HL-60 (cell line): Measurements from ENCODE around the gene AVPR2.

ENCODE experiments used
- DNase-seq, 2 experiments: peaks; one replicate each; pipeline ENCODE4 v3.0.0-alpha.2; 2010 to 2020; ENCODE audit warnings: low read depth in 1 of 2, low spot score in 1 of 2
- H3K27ac ChIP-seq: fragments of 250-450 bp; sonication (Bioruptor Pico); replicated peaks from 2 replicates; pipeline ENCODE4 v1.5.1; 2020; ENCODE audit warnings: mild to moderate bottlenecking, moderate library complexity
- H3K27me3 ChIP-seq: fragments of 250-450 bp; sonication (Bioruptor Pico); 2 replicates; pipeline ENCODE4 v1.5.1; 2021; ENCODE audit warnings: mild to moderate bottlenecking, moderate library complexity; ENCODE audit not compliant: insufficient read depth, poor library complexity, severe bottlenecking
- H3K4me3 ChIP-seq: replicated peaks from 2 replicates; pipeline ENCODE4 v1.5.1; 2011; ENCODE audit warnings: mild to moderate bottlenecking, control low read depth, low read length; ENCODE audit not compliant: insufficient read depth
- CTCF ChIP-seq: IDR thresholded peaks from one replicate; pipeline ENCODE4 v1.5.1; 2011; ENCODE audit warnings: low read length, control low read depth, inconsistent platforms; ENCODE audit not compliant: insufficient read depth
- GABPA ChIP-seq: IDR thresholded peaks from 2 replicates; pipeline ENCODE4 v1.6.1; 2012; ENCODE audit warnings: low read depth
- POLR2AphosphoS5 ChIP-seq: IDR thresholded peaks from 2 replicates; pipeline ENCODE4 v1.6.1; 2012; ENCODE audit warnings: low read depth
- SPI1 ChIP-seq: IDR thresholded peaks from 2 replicates; pipeline ENCODE4 v1.6.1; 2012; ENCODE audit warnings: low read depth, mild to moderate bottlenecking, borderline replicate concordance
- TF ChIP-seq, protein P1 (sequence below): IDR thresholded peaks from 2 replicates; pipeline ENCODE4 v1.6.1; 2012; ENCODE audit warnings: low read depth; ENCODE audit not compliant: insufficient replicate concordance

The AVPR2 gene

DNA sequence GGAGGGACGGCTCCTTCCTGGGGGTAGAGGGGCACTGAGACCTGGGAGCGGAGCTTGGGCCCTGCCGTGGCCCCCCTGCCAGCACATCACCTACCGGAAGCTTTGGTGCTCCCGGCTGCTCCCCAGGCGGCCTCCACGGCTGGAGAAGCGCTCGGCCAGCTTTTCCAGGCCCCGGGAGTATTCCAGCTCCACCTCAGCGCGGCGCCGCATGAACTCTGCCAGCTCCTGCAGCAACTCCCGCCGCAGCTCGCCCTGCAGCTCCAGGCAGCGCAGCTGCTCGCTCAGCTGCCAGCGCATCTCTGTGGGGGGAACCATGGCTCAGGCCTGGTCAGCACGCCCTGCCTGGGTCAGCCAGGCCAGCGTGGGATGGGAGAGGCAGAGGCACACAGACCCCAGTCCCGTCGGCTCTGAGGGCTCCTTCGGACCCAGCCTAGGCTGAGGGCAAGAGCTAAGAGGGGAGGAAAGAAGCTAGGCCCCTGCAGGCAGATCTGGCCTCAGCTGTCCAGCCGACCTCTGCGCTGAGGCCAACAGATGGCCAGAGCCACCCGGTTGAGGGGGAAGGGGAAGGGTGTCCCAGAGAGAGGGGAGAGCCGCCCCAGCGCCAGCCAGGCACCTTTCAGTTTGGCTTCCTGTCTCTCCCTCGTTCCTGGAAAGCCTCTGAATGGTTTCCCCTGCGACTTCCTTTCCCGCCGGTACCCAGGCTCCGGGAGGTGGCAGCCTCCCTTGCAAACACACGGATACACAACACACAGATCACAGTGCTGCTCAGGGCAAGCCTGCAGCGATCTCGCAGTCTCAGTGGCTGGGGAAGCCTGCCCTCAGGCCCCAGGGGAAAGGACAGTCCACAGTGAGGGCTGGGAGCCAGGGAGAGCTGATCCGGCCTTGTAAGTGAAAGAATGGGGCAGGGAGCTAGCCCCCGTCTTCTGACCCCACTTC lies 17.3 kb downstream of the AVPR2 start:
- TF ChIP-seq POLR2AphosphoS5: 0 out of 2 replicates have a peak, but pooled peaks have one; percentile 11
- no peak for TF ChIP-seq CTCF
- H3K27me3 ChIP-seq: no peaks in the 10 kb centered on the region
- peak overlapping the region; percentile 55 for H3K27ac ChIP-seq
- H3K4me3 ChIP-seq: no peak overlapping the region
- DNase-seq: no peak

DNA sequence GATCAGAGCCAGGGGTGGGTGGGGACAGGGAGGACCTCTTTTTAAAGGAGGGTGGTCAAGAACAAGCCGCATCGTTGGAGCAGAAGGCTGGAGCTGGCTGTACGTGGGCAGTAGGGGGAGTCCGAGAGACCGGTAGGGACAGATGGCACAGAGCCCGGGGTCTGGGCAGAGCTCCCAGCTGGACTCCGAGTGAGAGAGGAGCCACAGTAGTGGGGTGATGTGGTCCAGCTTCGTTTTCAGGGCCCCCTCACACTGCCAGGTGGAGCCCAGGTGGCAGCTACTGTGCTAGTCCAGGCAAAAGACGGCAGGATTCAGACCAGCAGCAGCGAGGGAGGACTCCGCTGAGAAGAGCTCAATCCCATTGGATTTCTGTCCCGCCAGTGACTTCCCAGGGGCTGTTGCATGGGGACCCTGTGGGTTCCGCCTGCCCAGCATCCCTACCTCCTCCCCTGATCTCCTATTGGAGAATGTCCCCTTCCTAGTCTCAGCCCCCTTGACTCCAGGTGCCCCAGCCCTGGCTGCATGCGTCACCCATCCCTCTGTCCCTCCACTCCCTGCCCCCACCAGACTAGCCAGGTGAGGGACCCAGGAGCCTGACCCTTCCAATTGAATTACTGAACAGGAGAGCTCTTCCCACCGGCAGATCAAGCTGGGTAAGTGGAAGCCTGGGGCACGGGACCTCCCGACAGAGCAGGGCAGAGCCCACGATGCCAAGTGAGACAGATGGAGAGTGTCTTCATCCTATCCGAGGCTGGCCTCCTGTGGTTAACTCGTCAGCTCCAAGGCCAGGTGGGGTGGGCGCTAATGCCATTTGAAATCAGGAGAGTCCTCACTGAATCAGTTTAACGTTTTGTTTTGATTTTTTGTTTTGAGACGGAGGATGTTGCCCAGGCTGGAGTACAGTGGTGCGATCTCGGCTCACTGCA lies 18.7 kb downstream of the AVPR2 start:
- TF ChIP-seq, protein P1, sequence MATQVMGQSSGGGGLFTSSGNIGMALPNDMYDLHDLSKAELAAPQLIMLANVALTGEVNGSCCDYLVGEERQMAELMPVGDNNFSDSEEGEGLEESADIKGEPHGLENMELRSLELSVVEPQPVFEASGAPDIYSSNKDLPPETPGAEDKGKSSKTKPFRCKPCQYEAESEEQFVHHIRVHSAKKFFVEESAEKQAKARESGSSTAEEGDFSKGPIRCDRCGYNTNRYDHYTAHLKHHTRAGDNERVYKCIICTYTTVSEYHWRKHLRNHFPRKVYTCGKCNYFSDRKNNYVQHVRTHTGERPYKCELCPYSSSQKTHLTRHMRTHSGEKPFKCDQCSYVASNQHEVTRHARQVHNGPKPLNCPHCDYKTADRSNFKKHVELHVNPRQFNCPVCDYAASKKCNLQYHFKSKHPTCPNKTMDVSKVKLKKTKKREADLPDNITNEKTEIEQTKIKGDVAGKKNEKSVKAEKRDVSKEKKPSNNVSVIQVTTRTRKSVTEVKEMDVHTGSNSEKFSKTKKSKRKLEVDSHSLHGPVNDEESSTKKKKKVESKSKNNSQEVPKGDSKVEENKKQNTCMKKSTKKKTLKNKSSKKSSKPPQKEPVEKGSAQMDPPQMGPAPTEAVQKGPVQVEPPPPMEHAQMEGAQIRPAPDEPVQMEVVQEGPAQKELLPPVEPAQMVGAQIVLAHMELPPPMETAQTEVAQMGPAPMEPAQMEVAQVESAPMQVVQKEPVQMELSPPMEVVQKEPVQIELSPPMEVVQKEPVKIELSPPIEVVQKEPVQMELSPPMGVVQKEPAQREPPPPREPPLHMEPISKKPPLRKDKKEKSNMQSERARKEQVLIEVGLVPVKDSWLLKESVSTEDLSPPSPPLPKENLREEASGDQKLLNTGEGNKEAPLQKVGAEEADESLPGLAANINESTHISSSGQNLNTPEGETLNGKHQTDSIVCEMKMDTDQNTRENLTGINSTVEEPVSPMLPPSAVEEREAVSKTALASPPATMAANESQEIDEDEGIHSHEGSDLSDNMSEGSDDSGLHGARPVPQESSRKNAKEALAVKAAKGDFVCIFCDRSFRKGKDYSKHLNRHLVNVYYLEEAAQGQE: no peak
- no peak for TF ChIP-seq CTCF
- no peak for TF ChIP-seq POLR2AphosphoS5
- no peak for TF ChIP-seq GABPA
- no peak for TF ChIP-seq SPI1
- DNase-seq: no peak
- H3K27me3 ChIP-seq: no peaks in the 10 kb centered on the region
- H3K4me3 ChIP-seq: peak overlapping the region; percentile 59
- H3K27ac ChIP-seq: peak overlapping the region; percentile 100

DNA sequence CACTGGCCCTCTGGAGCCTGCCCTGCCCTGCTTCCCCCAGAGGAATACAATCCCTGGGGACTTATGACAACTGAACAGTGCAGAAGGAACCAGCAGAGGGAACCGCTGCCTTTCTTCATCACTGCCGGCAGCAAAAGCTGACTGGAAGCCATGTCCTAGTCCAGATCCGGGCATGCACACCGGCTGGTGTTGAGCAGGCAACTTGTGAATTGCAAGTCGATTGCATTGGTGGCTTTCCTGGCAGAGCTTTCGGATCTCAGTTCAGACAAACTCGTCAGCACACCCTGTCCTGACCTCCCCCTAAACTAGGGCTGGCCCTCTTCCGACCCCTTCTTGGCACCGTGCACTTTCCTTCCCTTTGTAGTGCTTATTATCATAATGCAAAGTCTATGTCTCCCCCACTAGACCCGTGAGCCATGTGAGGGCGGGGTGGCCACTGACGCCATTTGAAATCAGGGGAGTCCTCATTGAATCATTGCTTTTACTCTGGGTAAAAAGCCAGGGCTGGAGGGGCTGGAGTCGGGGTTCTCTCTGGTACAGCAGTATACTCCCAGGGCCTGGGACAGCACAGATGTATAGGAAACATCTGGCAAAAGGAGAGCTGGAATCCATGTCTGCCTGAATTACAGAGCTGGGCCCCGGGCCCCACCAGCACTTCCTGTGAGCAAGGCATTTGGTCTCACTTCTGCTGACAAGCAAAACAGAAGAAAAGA lies 19.8 kb downstream of the AVPR2 start:
- TF ChIP-seq, protein P1: no peak
- TF ChIP-seq POLR2AphosphoS5 (0 out of 2 replicates have a peak, but pooled peaks have one; percentile 6), GABPA (no peak), SPI1 (0 out of 2 replicates have a peak, but pooled peaks have one; percentile 7)
- Histone ChIP-seq H3K27ac (peak overlapping the region; percentile 100), H3K4me3 (peak overlapping the region; percentile 59), H3K27me3 (no peaks in the 10 kb centered on the region)
- peak in 1 of 2 experiments; percentile 85 for DNase-seq
